GM18505 (cell line): ENCODE results near the gene PRKAG2.

Experiments used
- ATAC-seq: cut with Tn5 transposase; IDR thresholded peaks from one replicate; pipeline ENCODE4 v1.9.1; 2021; ENCODE audit not compliant: unreplicated experiment
- POLR2A ChIP-seq: IDR thresholded peaks from 4 replicates; pipeline ENCODE4 v1.6.1; 2011; ENCODE audit warnings: borderline replicate concordance; ENCODE audit not compliant: insufficient read depth, insufficient read length; ENCODE audit errors: extremely low read depth

The PRKAG2 gene

DNA sequence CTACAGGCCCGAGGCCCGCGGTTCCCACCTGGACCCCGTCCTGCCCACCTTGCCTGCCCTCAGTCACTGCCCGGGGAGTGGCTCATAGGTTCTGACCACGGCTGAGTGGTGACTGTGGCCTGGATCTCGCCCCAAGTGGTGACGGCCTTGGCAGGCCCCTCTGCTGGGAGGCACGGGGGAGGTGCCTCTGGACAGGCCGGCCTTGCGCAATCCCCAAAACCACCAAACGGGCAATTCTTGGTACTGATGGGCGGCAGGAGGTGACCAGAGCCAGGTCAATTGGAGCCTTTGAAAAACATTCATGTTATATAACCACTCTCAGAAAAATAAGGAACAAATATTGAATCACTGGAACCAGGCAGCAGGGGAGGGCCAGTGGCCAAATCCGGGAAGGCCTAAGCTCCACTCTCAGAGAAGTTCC is 83.4 kb downstream of the PRKAG2 start:
- no peak for TF ChIP-seq POLR2A
- ATAC-seq = no peak

DNA sequence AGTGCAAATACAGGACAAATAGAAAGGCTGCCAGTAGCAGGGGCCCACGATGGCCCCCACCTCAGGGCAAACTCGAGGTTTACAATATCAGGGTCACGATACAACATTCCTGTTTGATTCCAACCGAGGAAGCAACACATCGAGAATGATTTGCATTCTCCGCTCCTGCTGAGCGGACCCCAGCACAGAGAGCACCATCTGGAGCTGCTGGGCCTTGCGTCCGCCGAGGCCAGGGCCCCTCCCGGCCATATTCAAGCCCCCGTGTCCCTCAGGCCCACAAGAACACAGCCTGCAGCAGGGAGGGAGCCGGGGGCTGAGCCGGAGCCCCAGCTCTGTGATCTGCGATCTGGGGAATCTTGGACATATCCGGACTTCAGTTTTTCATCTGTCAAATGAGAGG is 84.3 kb downstream of the PRKAG2 start:
- no peak for ATAC-seq
- TF ChIP-seq POLR2A = no peak

DNA sequence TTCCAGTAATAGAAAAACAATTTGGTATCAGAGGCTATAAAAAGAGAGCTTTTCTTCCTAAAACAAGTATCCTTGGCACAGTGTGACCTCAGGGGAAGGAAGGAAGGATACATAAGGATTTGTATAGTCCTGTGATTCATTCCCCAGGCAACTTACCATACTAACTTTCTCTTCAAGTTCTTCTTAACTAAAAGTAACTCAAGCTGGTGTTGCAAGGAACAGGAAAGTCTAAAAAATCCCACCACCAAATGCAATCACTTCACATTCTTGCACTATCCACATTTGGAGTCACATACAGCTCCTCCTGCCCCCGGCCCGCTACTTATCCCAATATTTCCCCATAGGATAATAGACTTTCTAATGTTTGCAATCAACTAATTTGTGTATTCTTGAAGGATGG is 84.8 kb downstream of the PRKAG2 start:
- TF ChIP-seq POLR2A = no peak
- no peak for ATAC-seq

- TF ChIP-seq POLR2A = no peak
- ATAC-seq = no peak
These were observed 85.9 kb downstream of the PRKAG2 start for GRCh38 chr7:151790830-151791620.

- no peak for TF ChIP-seq POLR2A
These were observed 86.7 kb downstream of the PRKAG2 start for GRCh38 chr7:151790095-151790829.

DNA sequence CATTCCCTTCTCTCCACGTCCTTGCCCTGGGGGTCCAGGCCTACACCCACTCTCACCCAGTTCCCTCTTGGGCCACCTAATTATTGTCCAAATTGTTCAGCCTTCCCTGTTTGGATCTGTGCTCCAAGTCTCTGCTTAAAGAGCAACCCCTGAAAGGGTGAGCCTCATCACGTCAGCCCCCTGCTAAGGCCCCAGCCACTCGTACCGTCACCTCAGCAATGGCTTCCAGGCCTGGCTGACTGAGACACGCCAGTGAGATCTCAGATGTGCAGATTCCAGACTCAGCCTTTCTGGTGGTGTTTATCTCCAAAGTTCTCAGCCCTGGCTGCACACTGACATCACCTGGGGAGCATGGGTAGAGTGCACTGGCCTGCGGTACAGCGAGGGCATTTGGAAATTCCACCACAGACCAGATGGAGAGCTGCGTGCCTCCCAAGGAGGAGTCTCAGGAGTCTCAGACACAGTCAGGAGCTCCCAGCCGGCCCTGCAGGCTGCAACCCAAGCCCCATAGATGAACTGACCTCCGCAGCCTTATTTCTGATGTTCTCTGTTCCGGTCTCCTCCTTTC is 87.5 kb downstream of the PRKAG2 start:
- ATAC-seq = no peak
- no peak for TF ChIP-seq POLR2A

More at GRCh38 chr7:151790095-151790829, 86.7 kb downstream of the PRKAG2 start:
- no peak for ATAC-seq

GRCh38 chr7:151787348-151787747 is 89.6 kb downstream of the PRKAG2 start:
- TF ChIP-seq POLR2A = no peak
- no peak for ATAC-seq

GRCh38 chr7:151786936-151787335 is 90.0 kb downstream of the PRKAG2 start:
- ATAC-seq = no peak
- TF ChIP-seq POLR2A = no peak

- no peak for TF ChIP-seq POLR2A
- ATAC-seq = no peak
These were observed 90.7 kb downstream of the PRKAG2 start for GRCh38 chr7:151786241-151786640.

GRCh38 chr7:151785681-151785965 is 91.3 kb downstream of the PRKAG2 start:
- no peak for ATAC-seq
- no peak for TF ChIP-seq POLR2A

DNA sequence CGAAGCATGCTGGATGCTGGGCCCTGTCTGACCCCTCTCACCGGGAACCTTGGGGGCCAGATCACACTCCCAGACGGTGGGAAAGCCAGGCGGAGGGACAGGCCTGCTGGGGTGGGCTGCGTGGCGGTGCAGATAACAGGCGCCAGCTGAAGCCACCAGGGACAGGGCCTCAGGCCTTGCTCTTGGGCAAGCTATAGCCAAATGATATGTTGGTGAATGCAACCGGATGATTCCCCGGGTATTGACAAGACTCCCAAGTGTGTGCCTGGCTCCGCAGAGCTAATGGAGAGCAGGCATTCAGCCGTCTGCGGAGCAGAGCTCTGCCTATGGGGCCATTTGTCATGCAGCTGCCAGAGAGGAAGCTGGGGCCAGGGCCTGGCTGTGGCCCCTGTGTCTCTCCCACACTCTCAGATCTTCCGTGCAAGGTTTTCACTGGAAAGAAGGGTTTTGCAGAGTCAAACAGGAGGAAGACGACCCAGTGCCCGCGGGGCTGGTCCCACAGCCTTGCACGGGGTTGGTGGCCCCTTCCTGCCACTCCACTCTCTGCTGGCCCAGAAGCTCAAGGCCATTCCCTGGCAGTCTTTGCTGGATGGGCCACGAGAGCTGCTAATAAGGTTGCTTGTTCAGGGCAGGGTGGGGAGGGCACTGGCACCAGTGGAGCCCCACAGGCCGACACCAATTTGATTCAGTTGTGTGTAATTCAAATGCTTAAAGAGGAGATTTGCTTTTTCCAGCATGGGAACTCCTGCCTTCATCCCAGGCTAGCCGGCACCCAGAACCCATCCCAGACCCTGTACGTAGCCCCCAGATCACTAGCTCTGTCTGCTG is 91.8 kb downstream of the PRKAG2 start:
- ATAC-seq = no peak
- no peak for TF ChIP-seq POLR2A

- ATAC-seq = no peak
- no peak for TF ChIP-seq POLR2A
These were observed 92.8 kb downstream of the PRKAG2 start for GRCh38 chr7:151783958-151784575.
